Measurements from ENCODE around the gene RPL36AL. TPM values are rescaled to one million over a fixed set of nuclear protein-coding genes. Genes with fewer than 3 reads are reported as not detected.
"Not testable (repeated sequence)": the region's sequence is repeated elsewhere in the genome, so short reads cannot be mapped to it uniquely, and the experiment has no call there.

Gene RPL36AL
- total and polyA plus RNA-seq, 7 donors: 84.6 to 522 (median 178) TPM

GRCh38 chr14:49619730-49620129 is 696 bp downstream of the RPL36AL start:
- Histone ChIP-seq H3K4me3 (peak overlapping the region; percentile 80), H3K27me3 (ENCODE audit: insufficient read depth in 3 of 3, low read length in 2 of 3) (no peaks in the 10 kb centered on the region), H3K4me1 (peaks cover 46% of the 10 kb centered on the region), H3K9me3 (no peaks in the 10 kb centered on the region), H3K27ac (peak overlapping the region; percentile 96), H3K36me3 (ENCODE audit: insufficient read depth in 1 of 2, low read depth in 1 of 2) (peaks cover 0 to 19% of the 10 kb centered on the region in 2 donors)
- TF ChIP-seq CTCF (IDR thresholded peaks at IDR 0.05): no peak
- ATAC-seq: no peak
- no peak for DNase-seq
- WGBS, 3 donors: 1 to 2% (median 1%) methylated on average over 11 of the region's 11 CpGs
- intact Hi-C loops (cut with DNase I): loop anchor here (5.0 to 10.0 kb wide), 2 partner anchors 32 to 495 kb away; partner anchors contain the start of genes RPS29 (in 1 of the 2) and VCPKMT (in 1 of the 2)

GRCh38 chr14:49619273-49619672 is 1.2 kb downstream of the RPL36AL start:
- intact Hi-C loops (cut with DNase I): not testable (repeated sequence)
- H3K4me1 ChIP-seq: peaks cover 44% of the 10 kb centered on the region
- H3K4me3 ChIP-seq: peak overlapping the region; percentile 80

GRCh38 chr14:49617852-49618519 is 2.4 kb downstream of the RPL36AL start:
- peaks cover 33% of the 10 kb centered on the region for H3K4me1 ChIP-seq
- intact Hi-C loops (cut with DNase I): no loop called here
- no peak overlapping the region for H3K27ac ChIP-seq
- WGBS, 3 donors: 85 to 90% (median 89%) methylated on average over 6 of the region's 6 CpGs
- H3K4me3 ChIP-seq: no peak overlapping the region
- H3K36me3 ChIP-seq (ENCODE audit: insufficient read depth in 1 of 2, low read depth in 1 of 2): peaks cover 0 to 24% of the 10 kb centered on the region in 2 donors
- ATAC-seq (no peak), DNase-seq (no peak)
- no peak for TF ChIP-seq CTCF (IDR thresholded peaks at IDR 0.05)
- no peaks in the 10 kb centered on the region for H3K9me3 ChIP-seq
- no peaks in the 10 kb centered on the region for H3K27me3 ChIP-seq (ENCODE audit: insufficient read depth in 3 of 3, low read length in 2 of 3)

More at GRCh38 chr14:49619273-49619672, 1.2 kb downstream of the RPL36AL start:
- H3K27ac ChIP-seq: peak overlapping the region; percentile 96
- not testable (repeated sequence) for DNase-seq; ATAC-seq; H3K27me3 ChIP-seq (ENCODE audit: insufficient read depth in 3 of 3, low read length in 2 of 3); H3K9me3 ChIP-seq
- peaks cover 0 to 21% of the 10 kb centered on the region in 2 donors for H3K36me3 ChIP-seq (ENCODE audit: insufficient read depth in 1 of 2, low read depth in 1 of 2)
- 68 to 74% (median 73%) methylated on average over 19 of the region's 19 CpGs for WGBS, 3 donors

- WGBS, 3 donors: 92 to 97% (median 93%) methylated on average over 6 of the region's 6 CpGs
- H3K27me3 ChIP-seq (ENCODE audit: insufficient read depth in 3 of 3, low read length in 2 of 3): no peaks in the 10 kb centered on the region
- H3K36me3 ChIP-seq (ENCODE audit: insufficient read depth in 1 of 2, low read depth in 1 of 2): peaks cover 0 to 24% of the 10 kb centered on the region in 2 donors
- intact Hi-C loops (cut with DNase I): no loop called here
- no peak for ATAC-seq
- no peak for DNase-seq
- TF ChIP-seq CTCF (IDR thresholded peaks at IDR 0.05): no peak
- peaks cover 17% of the 10 kb centered on the region for H3K4me1 ChIP-seq
- no peak overlapping the region for H3K4me3 ChIP-seq
- no peak overlapping the region for H3K27ac ChIP-seq
- H3K9me3 ChIP-seq: no peaks in the 10 kb centered on the region
These were observed 4.7 kb downstream of the RPL36AL start for GRCh38 chr14:49615776-49616175.

- no peak for ATAC-seq
- no peak overlapping the region for H3K4me3 ChIP-seq
These were observed 6.2 kb downstream of the RPL36AL start for GRCh38 chr14:49614196-49614595.

More at GRCh38 chr14:49614196-49614595, 6.2 kb downstream of the RPL36AL start:
- Histone ChIP-seq H3K27ac (no peak overlapping the region), H3K9me3 (no peaks in the 10 kb centered on the region), H3K36me3 (ENCODE audit: insufficient read depth in 1 of 2, low read depth in 1 of 2) (peaks cover 0 to 24% of the 10 kb centered on the region in 2 donors), H3K4me1 (peaks cover 13% of the 10 kb centered on the region), H3K27me3 (ENCODE audit: insufficient read depth in 3 of 3, low read length in 2 of 3) (no peaks in the 10 kb centered on the region)
- WGBS, 3 donors: 98 to 99% (median 98%) methylated on average over 2 of the region's 2 CpGs
- no peak for DNase-seq
- no peak for TF ChIP-seq CTCF (IDR thresholded peaks at IDR 0.05)
- intact Hi-C loops (cut with DNase I): no loop called here

Measured in psoas muscle (tissue), 8 donors.